ENCODE measurements around the gene MCC. TPM values are rescaled to one million over a fixed set of nuclear protein-coding genes. Genes with fewer than 3 reads are reported as not detected.

The MCC gene
- total and polyA plus RNA-seq, 2 of the 4 experiments (the other 2 are of a cell fraction): 5.0 to 20.6 TPM

DNA sequence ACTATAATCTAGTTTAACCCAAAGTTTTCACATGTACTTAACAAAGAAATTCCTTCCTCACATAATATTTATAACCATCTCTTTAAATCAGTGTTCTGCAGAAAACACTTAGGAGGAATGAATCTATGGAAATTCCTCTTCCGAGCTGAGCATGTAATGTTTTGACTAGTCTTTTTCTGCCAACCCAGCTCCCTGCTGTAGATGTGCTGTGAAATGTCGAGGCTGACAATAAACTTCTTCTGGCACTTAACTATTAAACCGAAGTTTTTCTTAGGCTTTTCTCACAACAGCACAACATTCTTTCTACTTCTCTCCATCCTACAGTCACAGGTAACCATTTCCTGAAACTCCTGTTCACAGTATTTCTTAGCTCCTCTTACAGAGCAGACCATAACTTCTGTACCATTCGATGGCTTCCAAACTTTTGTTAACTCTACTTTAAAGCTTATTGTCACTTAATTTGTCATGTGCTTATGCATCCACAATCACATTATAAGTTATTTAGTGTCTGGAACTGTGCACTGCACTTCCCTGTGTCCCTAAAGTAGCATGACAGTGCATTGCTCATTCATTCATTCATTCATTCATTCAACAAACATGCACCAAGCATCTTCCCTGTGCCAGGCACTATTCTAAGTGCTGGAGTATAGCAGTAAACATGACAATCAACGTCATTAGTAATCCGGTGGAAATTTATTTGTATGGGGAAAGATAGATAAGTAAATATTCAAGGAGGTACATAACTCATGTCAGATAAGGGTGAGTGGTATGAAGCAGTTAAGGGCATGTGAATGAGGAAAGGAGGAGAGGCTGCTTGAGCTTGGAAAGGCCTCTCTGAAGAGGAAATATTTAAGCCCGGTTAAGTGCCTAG is 108.1 kb downstream of the MCC start:
- no peak overlapping the region for H3K56ac ChIP-seq (ENCODE audit: extremely low read depth, insufficient read depth, low read length)
- H3K4ac ChIP-seq (ENCODE audit: low read depth, low read length): peak overlapping the region; percentile 34; the same call in 1 of the 2 replicates
- peak overlapping the region; percentile 7 for H2BK5ac ChIP-seq (ENCODE audit: low read depth, low read length, poor library complexity, severe bottlenecking)
- TF ChIP-seq, protein P1, sequence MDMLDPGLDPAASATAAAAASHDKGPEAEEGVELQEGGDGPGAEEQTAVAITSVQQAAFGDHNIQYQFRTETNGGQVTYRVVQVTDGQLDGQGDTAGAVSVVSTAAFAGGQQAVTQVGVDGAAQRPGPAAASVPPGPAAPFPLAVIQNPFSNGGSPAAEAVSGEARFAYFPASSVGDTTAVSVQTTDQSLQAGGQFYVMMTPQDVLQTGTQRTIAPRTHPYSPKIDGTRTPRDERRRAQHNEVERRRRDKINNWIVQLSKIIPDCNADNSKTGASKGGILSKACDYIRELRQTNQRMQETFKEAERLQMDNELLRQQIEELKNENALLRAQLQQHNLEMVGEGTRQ (IDR thresholded peaks at IDR 0.05; ENCODE audit: low read depth, low read length): no peak
- TF ChIP-seq NFE2L2 (IDR thresholded peaks at IDR 0.05; ENCODE audit: low read depth, low read length) (no peak), MAFK (IDR thresholded peaks at IDR 0.05; ENCODE audit: low read depth, low read length) (no peak), CEBPB (IDR thresholded peaks at IDR 0.05; ENCODE audit: low read depth, low read length) (no peak)
- H4K5ac ChIP-seq (ENCODE audit: low read depth, low read length): peak overlapping the region; percentile 71; the same call in 1 of the 2 replicates
- 0 out of 2 replicates have a peak overlapping the region, but pooled peaks have one; percentile 16 for H2BK120ac ChIP-seq (ENCODE audit: low read depth, low read length)
- ChIA-PET POLR2A (ENCODE audit: unreplicated experiment) (no interaction called here), CTCF (interaction anchor here (0.6 to 1.5 kb wide), 6 partner anchors 9 to 384 kb away, joined by 3 to 8 read pairs (median 3); no protein-coding TSS in a partner anchor)
- H2AFZ ChIP-seq (replicated peaks; ENCODE audit: low read length, poor library complexity): no peak overlapping the region
- H3K23ac ChIP-seq (ENCODE audit: low read depth, low read length): peak overlapping the region; percentile 44; the same call in 1 of the 2 replicates
- peaks cover 16% of the 10 kb centered on the region for H3K4me1 ChIP-seq (ENCODE audit: control insufficient read depth, insufficient read depth, low read length)
- no peaks in the 10 kb centered on the region for H3K27me3 ChIP-seq (ENCODE audit: control insufficient read depth, insufficient read depth, low read length)
- H3K4me3 ChIP-seq (ENCODE audit: insufficient read depth, low read depth, low read length): no peak overlapping the region
- H2AK5ac ChIP-seq (ENCODE audit: low read depth, low read length): no peak overlapping the region; the same call in 1 of the 2 replicates
- no peaks in the 10 kb centered on the region for H3K79me1 ChIP-seq (ENCODE audit: low read depth in 1 of 2, low read length in 2 of 2)
- H3K36me3 ChIP-seq (ENCODE audit: control insufficient read depth, insufficient read depth, low read length): peaks cover 5% of the 10 kb centered on the region; the same call in 1 of the 2 replicates
- no peaks in the 10 kb centered on the region for H3K9me3 ChIP-seq (ENCODE audit: control insufficient read depth, insufficient read depth, low read length)
- no peaks in the 10 kb centered on the region for H3K9me1 ChIP-seq (ENCODE audit: insufficient read depth, low read length)
- peak overlapping the region; percentile 89; the same call in 1 of the 2 replicates for H3K18ac ChIP-seq (ENCODE audit: low read depth, low read length)
- WGBS, 2 experiments (ENCODE audit: extremely low coverage in 2 of 2, insufficient read length in 1 of 2): 13% methylated on average over 3 of the region's 7 CpGs; no CpG with 5 or more reads in 1 of the 2 experiments
- peak overlapping the region in 1 of 2 experiments; percentile 51; a peak in 1 of 4 replicates for H4K8ac ChIP-seq (ENCODE audit: low read depth in 2 of 2, low read length in 2 of 2)
- H2AK9ac ChIP-seq (replicated peaks; ENCODE audit: low read depth, low read length, poor library complexity): no peak overlapping the region
- H3K14ac ChIP-seq (replicated peaks; ENCODE audit: low read depth, low read length): no peak overlapping the region
- intact Hi-C loops (cut with micrococcal nuclease): loop anchor here (1.0 to 5.0 kb wide), 3 partner anchors 131 to 383 kb away; no protein-coding TSS in a partner anchor
- in situ Hi-C loops (cut with MboI; ENCODE audit: low sequenced_read_pairs): loop anchor here (5.0 to 10.0 kb wide), 2 partner anchors 122 to 225 kb away; no protein-coding TSS in a partner anchor
- H2BK15ac ChIP-seq (ENCODE audit: low read depth, low read length): no peak overlapping the region
- H3K4me2 ChIP-seq (ENCODE audit: low read depth, low read length): no peak overlapping the region
- peak overlapping the region; percentile 4; the same call in 1 of the 2 replicates for H4K91ac ChIP-seq (ENCODE audit: insufficient read depth, low read depth, low read length)
- no peak for DNase-seq
- H3K9ac ChIP-seq (ENCODE audit: low read depth, low read length): no peak overlapping the region
- no peak overlapping the region; the same call in 1 of the 2 replicates for H3K27ac ChIP-seq (ENCODE audit: insufficient read depth, low read length)
- BruUV-seq (replicated peaks): no TSS peak
- peak overlapping the region; percentile 48; the same call in 1 of the 2 replicates for H2BK20ac ChIP-seq (ENCODE audit: low read depth, low read length)
- no peaks in the 10 kb centered on the region for H4K20me1 ChIP-seq (ENCODE audit: insufficient read depth, low read length)
- ATAC-seq (ENCODE audit: low read depth): no peak; the same call in 1 of the 2 replicates
- dilution Hi-C loops (cut with HindIII; ENCODE audit: low sequenced_read_pairs, unreplicated experiment): no loop called here
